Activated CD8-positive, alpha-beta T cell treated with anti-CD3 and anti-CD28 coated beads for 36 hours (primary cell): ENCODE results near the gene LAMA5. TPM values are rescaled to one million over a fixed set of nuclear protein-coding genes. Genes with fewer than 3 reads are reported as not detected.

Source experiments
- ATAC-seq: fragments of 200-7000 bp; cut with Tn5 transposase; one replicate; pipeline ENCODE4 v1.10.0; 2021; ENCODE audit warnings: mild to moderate bottlenecking, moderate library complexity
- CTCF ChIA-PET: fragments of 350-600 bp; sonication (Branson Sonifier 250); formaldehyde crosslinking; loops from one replicate; lab custom pipeline; 2021; ENCODE audit warnings: antibody characterized with exemption; lab: Charles Lee
- POLR2A ChIA-PET: fragments of 350-600 bp; sonication (Branson Sonifier 250); formaldehyde crosslinking; loops from one replicate; lab custom pipeline; 2021; ENCODE audit warnings: antibody characterized with exemption; lab: Charles Lee
- DNase-seq: peaks from one replicate; pipeline ENCODE4 v3.0.0-alpha.2; 2020
- H3K27ac Mint-ChIP-seq: one replicate; pipeline ENCODE4 v1.8.0; 2021; ENCODE audit warnings: mild to moderate bottlenecking, mixed read lengths
- H3K27me3 Mint-ChIP-seq: one replicate; pipeline ENCODE4 v1.8.0; 2021; ENCODE audit warnings: mixed read lengths
- H3K36me3 Mint-ChIP-seq: one replicate; pipeline ENCODE4 v1.8.0; 2021; ENCODE audit warnings: low read depth, mixed read lengths
- H3K4me1 Mint-ChIP-seq: one replicate; pipeline ENCODE4 v1.8.0; 2021; ENCODE audit warnings: low read depth, mixed read lengths
- H3K4me3 Mint-ChIP-seq: one replicate; pipeline ENCODE4 v1.8.0; 2021; ENCODE audit warnings: mild to moderate bottlenecking, moderate library complexity, mixed read lengths
- H3K9me3 Mint-ChIP-seq: one replicate; pipeline ENCODE4 v1.8.0; 2021; ENCODE audit warnings: mixed read lengths
- CTCF ChIP-seq: fragments of 200-600 bp; IDR thresholded peaks from one replicate; pipeline ENCODE4 v1.8.0; 2022; ENCODE audit warnings: antibody characterized with exemption, mild to moderate bottlenecking
- intact Hi-C: fragments of 100-400 bp; cut with micrococcal nuclease; formaldehyde crosslinking; loops from one replicate; pipeline ENCODE4 v1.10.0; 2022
- total RNA-seq, 2 experiments: library from RNA; stranded (reverse); gene quantifications; one replicate each; pipeline ENCODE4 v1.2.3, GENCODE V29; 2021

Gene LAMA5
- total RNA-seq, 2 experiments from 2014 or later = 0.25 to 0.76 TPM

- Mint-ChIP-seq H3K27me3 (no peaks in the 10 kb centered on the region), H3K9me3 (no peaks in the 10 kb centered on the region), H3K27ac (peak overlapping the region; percentile 79), H3K36me3 (peaks cover 33% of the 10 kb centered on the region), H3K4me3 (peak overlapping the region; percentile 96), H3K4me1 (peaks cover 24% of the 10 kb centered on the region)
- ChIA-PET POLR2A (interaction anchor here (0.5 to 1.4 kb wide), 3 partner anchors 11 to 38 kb away, joined by 3 to 4 read pairs (median 3); no protein-coding TSS in a partner anchor), CTCF (interaction anchor here (3.8 kb wide), 1 partner anchor 79 kb away, joined by 18 read pairs; no protein-coding TSS in a partner anchor)
- intact Hi-C loops = no loop called here
- TF ChIP-seq CTCF = no peak
- DNase-seq = no peak
- no peak for ATAC-seq
Measured at GRCh38 chr20:62303062-62303339, 64.1 kb downstream of the LAMA5 start.

- H3K27me3 Mint-ChIP-seq = no peaks in the 10 kb centered on the region
- peaks cover 29% of the 10 kb centered on the region for H3K36me3 Mint-ChIP-seq
- peak within 1 kb of the TSS; percentile 96 for H3K4me3 Mint-ChIP-seq
- no peaks in the 10 kb centered on the region for H3K9me3 Mint-ChIP-seq
- peak; percentile 74 for TF ChIP-seq CTCF
- H3K27ac Mint-ChIP-seq = peak within 1 kb of the TSS; percentile 99
- ChIA-PET POLR2A (interaction anchor here (0.6 to 1.5 kb wide), 4 partner anchors 13 to 103 kb away, joined by 3 to 5 read pairs (median 4); partner anchors contain the start of gene RPS21), CTCF (interaction anchor here (0.7 to 3.8 kb wide), 2 partner anchors 80 to 106 kb away, joined by 3 to 18 read pairs; no protein-coding TSS in a partner anchor)
- ATAC-seq (peak; percentile 86), DNase-seq (peak; percentile 96)
- H3K4me1 Mint-ChIP-seq = peaks cover 24% of the 10 kb centered on the region
- intact Hi-C loops = no loop called here
Measured at GRCh38 chr20:62302341-62303061, 64.6 kb downstream of the LAMA5 start, which contains the start of gene ADRM1. ADRM1 (plus strand) TSS chr20:62302997; CDS start chr20:62303569, 572 bp downstream.

- peak overlapping the region; percentile 96 for H3K4me3 Mint-ChIP-seq
- peak; percentile 97 for DNase-seq
- H3K27ac Mint-ChIP-seq = peak overlapping the region; percentile 99
- no peaks in the 10 kb centered on the region for H3K9me3 Mint-ChIP-seq
- ChIA-PET POLR2A (interaction anchor here (0.6 to 1.5 kb wide), 3 partner anchors 86 to 104 kb away, joined by 3 to 5 read pairs (median 3); partner anchors contain the start of gene RPS21), CTCF (interaction anchor here (0.7 to 3.8 kb wide), 4 partner anchors 10 to 107 kb away, joined by 3 to 18 read pairs (median 10); no protein-coding TSS in a partner anchor)
- peak; percentile 58 for ATAC-seq
- H3K27me3 Mint-ChIP-seq = no peaks in the 10 kb centered on the region
- peak; percentile 72 for TF ChIP-seq CTCF
- intact Hi-C loops = loop anchor here (2.0 kb wide), 1 partner anchor 81 kb away; no protein-coding TSS in a partner anchor
- H3K36me3 Mint-ChIP-seq = peaks cover 29% of the 10 kb centered on the region
- H3K4me1 Mint-ChIP-seq = peaks cover 24% of the 10 kb centered on the region
Measured at GRCh38 chr20:62301773-62302340, 65.3 kb downstream of the LAMA5 start.

GRCh38 chr20:62301111-62301668, 65.9 kb downstream of the LAMA5 start:
- ATAC-seq (no peak), DNase-seq (no peak)
- ChIA-PET POLR2A (interaction anchor here (0.6 to 1.5 kb wide), 4 partner anchors 54 to 180 kb away, joined by 3 to 5 read pairs (median 3); partner anchors contain the start of gene RPS21), CTCF (interaction anchor here (0.7 to 1.9 kb wide), 6 partner anchors 10 to 316 kb away, joined by 3 to 16 read pairs (median 4); no protein-coding TSS in a partner anchor)
- Mint-ChIP-seq H3K27me3 (no peaks in the 10 kb centered on the region), H3K9me3 (no peaks in the 10 kb centered on the region), H3K4me1 (peaks cover 24% of the 10 kb centered on the region), H3K36me3 (peaks cover 27% of the 10 kb centered on the region), H3K27ac (peak overlapping the region; percentile 46), H3K4me3 (peak overlapping the region; percentile 43)
- no peak for TF ChIP-seq CTCF
- intact Hi-C loops = loop anchor here (2.0 kb wide), 1 partner anchor 82 kb away; no protein-coding TSS in a partner anchor
